Endothelial cell of umbilical vein (primary cell): Measurements from ENCODE around the gene SEMA5A. TPM values are rescaled to one million over a fixed set of nuclear protein-coding genes. Genes with fewer than 3 reads are reported as not detected.

Experiments used
- BruUV-seq: library from RNA; stranded (reverse); fragments of 400-500 nt; replicated peaks from 2 replicates; lab custom pipeline; 2021; lab: Mats Ljungman, UMichigan
- CTCF ChIA-PET: fragments of 300-600, 350-600 bp; sonication (Branson Sonifier 250); formaldehyde crosslinking; loops from one replicate; lab custom pipeline; 2021; ENCODE audit warnings: antibody characterized with exemption, inconsistent platforms; lab: Charles Lee
- POLR2A ChIA-PET: fragments of 300-600, 350-600 bp; sonication (Branson Sonifier 250); formaldehyde crosslinking; loops from one replicate; lab custom pipeline; 2021; ENCODE audit warnings: antibody characterized with exemption, inconsistent platforms; lab: Charles Lee
- DNase-seq: peaks from one replicate; pipeline ENCODE4 v3.0.0-alpha.2; 2011; ENCODE audit warnings: low read depth, low spot score
- FAIRE-seq: peaks from 2 replicates; lab custom pipeline; 2011; peaks lifted over from hg19 to GRCh38; lab: Jason Lieb, UNC
- H2AFZ ChIP-seq: 2 replicates; pipeline ENCODE4 v1.6.0; 2012; ENCODE audit warnings: low read depth, low read length, control low read depth, inconsistent platforms
- H3K27ac ChIP-seq: 2 replicates; pipeline ENCODE4 v1.5.1; 2011; ENCODE audit warnings: low read depth, mild to moderate bottlenecking, control low read depth, low read length, moderate library complexity; ENCODE audit not compliant: insufficient read depth
- H3K27me3 ChIP-seq, 2 experiments: 2 replicates each; pipeline versions ENCODE4 v1.6.0 to v1.6.1; 2011; ENCODE audit warnings: low read length in 2 of 2, mixed read lengths in 1 of 2; ENCODE audit not compliant: control insufficient read depth in 2 of 2, insufficient read depth in 2 of 2
- H3K36me3 ChIP-seq, 2 experiments: 2 replicates in 1 of 2; 3 replicates in 1 of 2; pipeline ENCODE4 v1.5.1; 2011; ENCODE audit warnings: low read length in 2 of 2, mild to moderate bottlenecking in 1 of 2, moderate library complexity in 1 of 2; ENCODE audit not compliant: control insufficient read depth in 2 of 2, insufficient read depth in 2 of 2; ENCODE audit errors: extremely low read depth in 1 of 2
- H3K4me1 ChIP-seq: 3 replicates; pipeline ENCODE4 v1.5.1; 2011; ENCODE audit warnings: mild to moderate bottlenecking, low read length; ENCODE audit not compliant: control insufficient read depth, insufficient read depth; ENCODE audit errors: extremely low read depth
- H3K4me2 ChIP-seq: 2 replicates; pipeline ENCODE4 v1.6.1; 2011; ENCODE audit warnings: low read length, control low read depth, mixed read lengths; ENCODE audit not compliant: insufficient read depth
- H3K4me3 ChIP-seq, 3 experiments: fragments of 200-600 bp in 1 of 3; sonication (generic), shearing (Covaris generic) in 1 of 3; replicated peaks in 1 of 3; 2 replicates each; pipeline ENCODE4 v1.5.1; 2011 to 2016; ENCODE audit warnings: control low read depth in 3 of 3, low read length in 3 of 3, mild to moderate bottlenecking in 2 of 3, inconsistent platforms in 1 of 3, low read depth in 1 of 3, moderate library complexity in 1 of 3; ENCODE audit not compliant: insufficient read depth in 1 of 3
- H3K79me2 ChIP-seq: 2 replicates; pipeline ENCODE4 v1.6.0; 2012; ENCODE audit warnings: low read length, inconsistent platforms; ENCODE audit not compliant: control insufficient read depth, insufficient read depth
- H3K9ac ChIP-seq: replicated peaks from 2 replicates; pipeline ENCODE3; 2011; ENCODE audit warnings: low read length, control low read depth; ENCODE audit not compliant: insufficient read depth; ENCODE audit errors: extremely low read depth
- H3K9me1 ChIP-seq: replicated peaks from 3 replicates; pipeline ENCODE4 v1.6.0; 2011; ENCODE audit warnings: mild to moderate bottlenecking, low read length; ENCODE audit not compliant: control insufficient read depth, insufficient read depth; ENCODE audit errors: extremely low read depth
- H3K9me3 ChIP-seq: replicated peaks from 2 replicates; pipeline ENCODE4 v1.5.1; 2012; ENCODE audit warnings: low read length, inconsistent platforms; ENCODE audit not compliant: control insufficient read depth, insufficient read depth
- H4K20me1 ChIP-seq: replicated peaks from 2 replicates; pipeline ENCODE3; 2011; ENCODE audit warnings: mild to moderate bottlenecking, low read length; ENCODE audit not compliant: control insufficient read depth, insufficient read depth; ENCODE audit errors: extremely low read depth
- CTCF ChIP-seq, 2 donors: IDR thresholded peaks; 1 replicate in 1 of 2; 2 replicates in 1 of 2; pipeline ENCODE4 v1.5.1; 2011; ENCODE audit warnings: low read length in 2 of 2, mild to moderate bottlenecking in 2 of 2, moderate library complexity in 2 of 2, control low read depth in 1 of 2, inconsistent platforms in 1 of 2, low read depth in 1 of 2; ENCODE audit not compliant: insufficient read depth in 1 of 2; ENCODE audit errors: extremely low read depth in 1 of 2
- EZH2 ChIP-seq: IDR thresholded peaks from 2 replicates; pipeline ENCODE4 v1.6.1; 2012; ENCODE audit warnings: borderline replicate concordance, low read depth, mild to moderate bottlenecking, moderate library complexity, low read length, inconsistent platforms; ENCODE audit not compliant: severe bottlenecking
- FOS ChIP-seq: IDR thresholded peaks from 2 replicates; pipeline ENCODE4 v1.6.1; 2011; ENCODE audit warnings: mild to moderate bottlenecking, low read length, moderate library complexity, borderline replicate concordance; ENCODE audit not compliant: insufficient read depth
- GATA2 ChIP-seq: IDR thresholded peaks from 2 replicates; pipeline ENCODE4 v1.7.0; 2011; ENCODE audit warnings: low read depth, mild to moderate bottlenecking, moderate library complexity, mixed read lengths, low read length; ENCODE audit not compliant: insufficient read length, insufficient read depth
- JUN ChIP-seq: IDR thresholded peaks from 2 replicates; pipeline ENCODE4 v1.6.1; 2011; ENCODE audit warnings: borderline replicate concordance, low read depth; ENCODE audit not compliant: insufficient read length, insufficient read depth
- MYC ChIP-seq: IDR thresholded peaks from one replicate; pipeline ENCODE4 v1.6.1; 2011; ENCODE audit warnings: mild to moderate bottlenecking, low read depth, low read length
- POLR2A ChIP-seq: IDR thresholded peaks from 2 replicates; pipeline ENCODE4 v1.6.1; 2012; ENCODE audit warnings: low read depth, mild to moderate bottlenecking, control low read depth, low read length
- POLR2AphosphoS5 ChIP-seq: IDR thresholded peaks from 2 replicates; pipeline ENCODE4 v1.6.1; 2012; ENCODE audit warnings: low read depth, mild to moderate bottlenecking, control low read depth, low read length, moderate library complexity; ENCODE audit not compliant: insufficient read depth
- dilution Hi-C: fragments of 300-500 bp; cut with MboI; formaldehyde crosslinking; loops from one replicate; pipeline ENCODE4 v1.15.0; 2019; ENCODE audit warnings: low sequenced_read_pairs; ENCODE audit not compliant: extremely low pct_ligation_motif_present
- intact Hi-C: fragments of 100-400 bp; cut with micrococcal nuclease; formaldehyde crosslinking; loops from one replicate; pipeline ENCODE4 v1.10.0; 2022
- polyA plus RNA-seq, 4 experiments: library from polyadenylated mRNA; depleted of rRNA in 3 of 4; stranded (reverse) in 3 of 4; unstranded in 1 of 4; fragments of >200 nt; gene quantifications; 2 replicates each; pipeline versions ENCODE4 v1.2.1 to v1.2.3, GENCODE V29; 2011 to 2012; ENCODE audit warnings: missing spikeins in 1 of 4
- total RNA-seq: library from RNA; stranded (reverse); gene quantifications from 2 replicates; pipeline ENCODE4 v1.2.3, GENCODE V29; 2021
- TF ChIP-seq, protein P1 (sequence below): IDR thresholded peaks from 2 replicates; pipeline ENCODE4 v1.6.1; 2011; ENCODE audit not compliant: insufficient read depth, insufficient read length

The SEMA5A gene
- total and polyA plus RNA-seq, 2 donors (not counting 3 experiments of a cell fraction or from before 2014, with no cell fraction given) = 0.04 to 0.06 TPM

- Histone ChIP-seq H4K20me1 (no peaks in the 10 kb centered on the region), H3K27me3 (no peaks in the 10 kb centered on the region), H3K36me3 (no peaks in the 10 kb centered on the region), H3K4me3 (no peak overlapping the region), H3K9ac (no peak overlapping the region), H3K27ac (no peak overlapping the region), H3K9me1 (no peaks in the 10 kb centered on the region), H3K9me3 (no peaks in the 10 kb centered on the region), H3K79me2 (no peaks in the 10 kb centered on the region), H3K4me2 (no peak overlapping the region), H3K4me1 (no peaks in the 10 kb centered on the region), H2AFZ (no peak overlapping the region)
- FAIRE-seq = no peak
- dilution Hi-C loops = no loop called here
- intact Hi-C loops = loop anchor here (5.0 kb wide), 1 partner anchor 467 kb away; no protein-coding TSS in a partner anchor
- TF ChIP-seq POLR2A = no peak
- no peak for TF ChIP-seq MYC
- no peak for TF ChIP-seq JUN
- POLR2A ChIA-PET = no interaction called here
- no peak for DNase-seq
- BruUV-seq = no TSS peak
- CTCF ChIA-PET = no interaction called here
These were observed 156.8 kb downstream of the SEMA5A start for GRCh38 chr5:9388941-9389674.

- ChIA-PET CTCF (no interaction called here), POLR2A (no interaction called here)
- intact Hi-C loops = loop anchor here (5.0 kb wide), 1 partner anchor 466 kb away; no protein-coding TSS in a partner anchor
- Histone ChIP-seq H3K27ac (no peak overlapping the region), H3K4me2 (no peak overlapping the region), H3K36me3 (no peaks in the 10 kb centered on the region), H4K20me1 (no peaks in the 10 kb centered on the region), H3K27me3 (no peaks in the 10 kb centered on the region), H3K9ac (no peak overlapping the region), H2AFZ (no peak overlapping the region), H3K9me1 (no peaks in the 10 kb centered on the region), H3K4me1 (no peaks in the 10 kb centered on the region), H3K79me2 (no peaks in the 10 kb centered on the region), H3K9me3 (no peaks in the 10 kb centered on the region), H3K4me3 (no peak overlapping the region)
- dilution Hi-C loops = no loop called here
- no peak for TF ChIP-seq CTCF (IDR thresholded peaks at IDR 0.05; ENCODE audit: extremely low read depth in 1 of 2, insufficient read depth in 1 of 2, low read depth in 1 of 2, low read length in 2 of 2)
- TF ChIP-seq POLR2AphosphoS5 = no peak
- no peak for TF ChIP-seq POLR2A
- no peak for TF ChIP-seq FOS
- no peak for TF ChIP-seq MYC
- TF ChIP-seq, protein P1, sequence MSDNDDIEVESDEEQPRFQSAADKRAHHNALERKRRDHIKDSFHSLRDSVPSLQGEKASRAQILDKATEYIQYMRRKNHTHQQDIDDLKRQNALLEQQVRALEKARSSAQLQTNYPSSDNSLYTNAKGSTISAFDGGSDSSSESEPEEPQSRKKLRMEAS = no peak
- no peak for TF ChIP-seq EZH2
- TF ChIP-seq JUN = no peak
- TF ChIP-seq GATA2 = no peak
- FAIRE-seq = no peak
- no TSS peak for BruUV-seq
- no peak for DNase-seq
These were observed 158.0 kb downstream of the SEMA5A start for GRCh38 chr5:9387879-9388278.
